AG04450 (cell line): Measurements from ENCODE around the gene ZNF699. TPM values are rescaled to one million over a fixed set of nuclear protein-coding genes. Genes with fewer than 3 reads are reported as not detected.
A peak's percentile ranks its signal among the peaks of the same experiment; 100 is the strongest.
"Not testable (repeated sequence)": the region's sequence is repeated elsewhere in the genome, so short reads cannot be mapped to it uniquely, and the experiment has no call there.

Experiments
- CTCF ChIA-PET: fragments of 300-600, 350-600 bp; formaldehyde crosslinking; extraction: SDS; loops from one replicate; lab custom pipeline; 2022; ENCODE audit warnings: antibody characterized with exemption, inconsistent platforms; lab: Charles Lee
- POLR2A ChIA-PET: fragments of 350-600 bp; formaldehyde crosslinking; extraction: SDS; loops from one replicate; lab custom pipeline; 2021; ENCODE audit warnings: antibody characterized with exemption, inconsistent platforms; lab: Yijun Ruan, JAX
- DNase-seq: peaks from one replicate; pipeline ENCODE4 v3.0.0-alpha.2; 2011; ENCODE audit warnings: low read depth, low spot score
- H3K27ac ChIP-seq: one replicate; pipeline ENCODE4 v1.5.1; 2012; ENCODE audit warnings: low read depth, low read length, control low read depth
- H3K27me3 ChIP-seq: one replicate; pipeline ENCODE4 v1.6.0; 2012; ENCODE audit warnings: low read length; ENCODE audit not compliant: control insufficient read depth, insufficient read depth
- H3K4me3 ChIP-seq: 2 replicates; pipeline ENCODE4 v1.5.1; 2011; ENCODE audit warnings: mild to moderate bottlenecking, low read depth, low read length, control low read depth
- H3K9me3 ChIP-seq: 2 replicates; pipeline ENCODE4 v1.5.1; 2012; ENCODE audit warnings: low read length; ENCODE audit not compliant: control insufficient read depth, insufficient read depth
- polyA plus RNA-seq: library from polyadenylated mRNA; depleted of rRNA; stranded (reverse); fragments of >200 nt; gene quantifications from 2 replicates; pipeline ENCODE4 v1.2.3, GENCODE V29; 2011
- TF ChIP-seq, protein P1 (sequence below): IDR thresholded peaks from 2 replicates; pipeline ENCODE4 v1.5.1; 2011; ENCODE audit warnings: low read depth, low read length, control low read depth, inconsistent platforms

Gene ZNF699
- polyA plus RNA-seq, 1 experiment = 3.2 TPM

DNA sequence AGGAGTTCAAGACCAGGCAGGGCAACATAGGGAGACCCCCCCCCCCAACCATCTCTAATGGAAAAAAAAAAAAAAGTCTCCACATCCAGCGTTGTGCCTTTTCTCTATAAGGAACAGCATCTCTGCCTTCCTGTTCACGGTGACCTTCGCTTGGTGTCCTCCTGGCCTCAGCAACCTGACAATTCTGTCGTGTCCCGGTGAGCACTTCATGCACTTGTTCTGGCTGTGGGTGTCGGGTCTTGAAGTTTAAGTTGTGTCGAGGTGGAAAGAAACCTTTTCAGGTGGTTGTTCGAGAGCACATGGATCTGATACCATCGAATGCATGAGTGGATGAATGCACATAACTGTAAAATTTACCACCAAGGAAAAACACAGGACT, 14.9 kb upstream of the ZNF699 start:
- TF ChIP-seq, protein P1, sequence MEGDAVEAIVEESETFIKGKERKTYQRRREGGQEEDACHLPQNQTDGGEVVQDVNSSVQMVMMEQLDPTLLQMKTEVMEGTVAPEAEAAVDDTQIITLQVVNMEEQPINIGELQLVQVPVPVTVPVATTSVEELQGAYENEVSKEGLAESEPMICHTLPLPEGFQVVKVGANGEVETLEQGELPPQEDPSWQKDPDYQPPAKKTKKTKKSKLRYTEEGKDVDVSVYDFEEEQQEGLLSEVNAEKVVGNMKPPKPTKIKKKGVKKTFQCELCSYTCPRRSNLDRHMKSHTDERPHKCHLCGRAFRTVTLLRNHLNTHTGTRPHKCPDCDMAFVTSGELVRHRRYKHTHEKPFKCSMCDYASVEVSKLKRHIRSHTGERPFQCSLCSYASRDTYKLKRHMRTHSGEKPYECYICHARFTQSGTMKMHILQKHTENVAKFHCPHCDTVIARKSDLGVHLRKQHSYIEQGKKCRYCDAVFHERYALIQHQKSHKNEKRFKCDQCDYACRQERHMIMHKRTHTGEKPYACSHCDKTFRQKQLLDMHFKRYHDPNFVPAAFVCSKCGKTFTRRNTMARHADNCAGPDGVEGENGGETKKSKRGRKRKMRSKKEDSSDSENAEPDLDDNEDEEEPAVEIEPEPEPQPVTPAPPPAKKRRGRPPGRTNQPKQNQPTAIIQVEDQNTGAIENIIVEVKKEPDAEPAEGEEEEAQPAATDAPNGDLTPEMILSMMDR = no peak
- H3K9me3 ChIP-seq = peaks cover 56% of the 10 kb centered on the region
- H3K4me3 ChIP-seq = peak overlapping the region; percentile 77
- no peaks in the 10 kb centered on the region for H3K27me3 ChIP-seq
- DNase-seq = no peak
- POLR2A ChIA-PET = no interaction called here
- peak overlapping the region; percentile 91 for H3K27ac ChIP-seq
- CTCF ChIA-PET = interaction anchor here (0.5 to 0.8 kb wide), 2 partner anchors 17 to 182 kb away, joined by 3 to 4 read pairs; no protein-coding TSS in a partner anchor

DNA sequence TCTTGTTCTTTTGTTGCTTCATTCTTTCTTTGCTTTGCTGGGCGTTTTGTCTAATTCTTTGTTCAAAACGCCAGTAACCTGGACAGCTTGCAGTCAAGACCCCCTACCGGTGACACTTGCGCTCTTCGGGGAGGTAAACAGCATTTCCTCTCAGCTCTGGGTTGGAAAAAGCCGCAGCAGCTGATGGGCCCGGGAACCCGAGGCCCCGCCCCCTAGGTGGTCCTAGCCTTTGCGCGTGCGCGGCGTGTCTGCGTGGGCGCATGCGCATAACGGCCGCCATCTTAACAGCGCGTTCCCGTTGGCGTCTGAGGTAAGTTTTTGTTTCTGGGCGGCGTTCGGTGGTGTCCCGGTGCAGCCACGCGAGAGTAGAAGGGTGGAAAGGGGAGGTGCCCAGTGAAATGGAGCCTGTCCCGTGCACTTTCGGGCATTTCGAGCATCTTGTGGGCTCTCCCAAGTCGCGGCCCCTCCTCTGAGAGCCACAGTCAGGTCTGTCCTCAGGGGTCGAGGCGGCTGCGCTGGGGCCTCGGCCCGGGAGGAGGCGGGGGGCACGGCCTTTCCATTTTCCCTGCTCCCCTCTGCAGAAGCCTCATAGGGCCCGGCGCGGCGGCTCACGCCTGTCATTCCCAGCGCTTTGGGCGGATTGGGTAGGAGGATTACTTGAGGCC, 14.4 kb upstream of the ZNF699 start, which contains the start of gene ZNF559:
Gene ZNF559 (plus strand): TSS at position 261 of the 665 bp plus-strand sequence. CDS start 14,371 bp downstream, outside the sequence.
- POLR2A ChIA-PET = interaction anchor here (0.5 to 0.9 kb wide), 3 partner anchors 15 to 492 kb away, joined by 4 to 5 read pairs (median 4); partner anchors contain the start of genes MBD3L1, ZNF558 and ZNF699

DNA sequence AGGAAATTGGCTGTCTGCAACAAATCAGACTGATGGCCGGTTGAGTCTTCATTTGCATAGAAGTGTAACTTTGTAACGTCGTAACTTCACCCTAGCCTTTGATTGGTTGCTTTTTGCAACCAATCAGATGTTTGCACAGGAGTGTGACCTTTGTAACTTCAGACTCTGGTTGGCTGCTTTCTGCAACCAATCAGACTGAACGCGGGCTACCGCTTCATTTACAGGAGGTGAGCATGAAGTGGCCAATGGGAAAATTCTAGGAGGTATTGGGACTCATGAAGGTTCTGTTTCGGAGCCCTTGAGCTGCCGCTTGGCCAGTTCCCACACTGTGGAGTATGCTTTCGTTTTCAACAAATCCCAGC, 13.9 kb upstream of the ZNF699 start:
- Histone ChIP-seq H3K9me3 (peaks cover 52% of the 10 kb centered on the region), H3K27me3 (no peaks in the 10 kb centered on the region), H3K27ac (peak overlapping the region; percentile 86), H3K4me3 (peak overlapping the region; percentile 77)
- TF ChIP-seq, protein P1 = no peak
- ChIA-PET CTCF (interaction anchor here (0.8 to 1.6 kb wide), 3 partner anchors 11 to 16 kb away, joined by 3 to 10 read pairs (median 3); no protein-coding TSS in a partner anchor), POLR2A (interaction anchor here (0.5 to 0.9 kb wide), 3 partner anchors 14 to 491 kb away, joined by 4 to 5 read pairs (median 4); partner anchors contain the start of genes MBD3L1, ZNF558 and ZNF699)
- DNase-seq = peak; percentile 34

More for the DNA sequence above, 14.4 kb upstream of the ZNF699 start, which contains the start of gene ZNF559:
- TF ChIP-seq, protein P1 = peak; percentile 51
- Histone ChIP-seq H3K27ac (peak within 1 kb of the TSS; percentile 91), H3K4me3 (peak within 1 kb of the TSS; percentile 77), H3K9me3 (peaks cover 54% of the 10 kb centered on the region), H3K27me3 (no peaks in the 10 kb centered on the region)
- CTCF ChIA-PET = interaction anchor here (0.5 to 1.6 kb wide), 4 partner anchors 12 to 182 kb away, joined by 3 to 10 read pairs (median 4); no protein-coding TSS in a partner anchor
- DNase-seq = peak; percentile 90

DNA sequence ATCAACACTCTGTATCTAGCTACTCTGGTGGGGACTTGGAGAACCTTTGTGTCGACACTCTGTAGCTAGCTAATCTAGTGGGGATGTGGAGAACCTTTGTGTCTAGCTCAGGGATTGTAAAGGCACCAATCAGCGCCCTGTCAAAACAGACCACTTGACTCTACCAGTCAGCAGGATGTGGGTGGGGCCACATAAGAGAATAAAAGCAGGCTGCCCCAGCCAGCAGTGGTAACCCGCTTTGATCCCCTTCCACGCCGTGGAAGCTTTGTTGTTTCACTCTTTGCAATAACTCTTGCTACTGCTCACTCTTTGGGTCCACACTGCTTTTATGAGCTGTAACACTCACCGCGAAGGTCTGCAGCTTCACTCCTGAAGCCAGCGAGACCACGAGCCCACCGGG, 12.6 kb upstream of the ZNF699 start:
- POLR2A ChIA-PET, H3K27me3 ChIP-seq, H3K27ac ChIP-seq, DNase-seq, H3K4me3 ChIP-seq: not testable (repeated sequence)
- peaks cover 47% of the 10 kb centered on the region for H3K9me3 ChIP-seq
- CTCF ChIA-PET = interaction anchor here (0.6 kb wide), 1 partner anchor 264 kb away, joined by 7 read pairs; no protein-coding TSS in a partner anchor

DNA sequence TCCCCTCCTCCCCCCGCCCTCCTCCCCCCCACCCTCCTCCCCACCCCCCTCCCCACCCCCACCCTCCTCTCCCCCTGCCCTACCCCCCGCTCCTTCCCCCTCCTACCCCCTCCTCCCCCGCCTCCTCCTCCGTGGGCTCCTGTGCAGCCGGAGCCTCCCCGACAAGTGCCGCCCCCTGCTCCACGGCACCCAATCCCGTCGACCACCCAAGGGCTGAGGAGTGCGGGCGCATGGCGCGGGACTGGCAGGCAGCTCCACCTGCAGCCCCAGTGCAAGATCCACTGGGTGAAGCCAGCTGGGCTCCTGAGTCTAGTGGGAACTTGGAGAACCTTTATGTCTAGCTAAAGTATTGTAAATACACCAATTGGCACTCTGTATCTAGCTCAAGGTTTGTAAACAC, 12.1 kb upstream of the ZNF699 start:
- CTCF ChIA-PET = interaction anchor here (0.6 kb wide), 1 partner anchor 264 kb away, joined by 7 read pairs; no protein-coding TSS in a partner anchor
- H3K4me3 ChIP-seq, H3K27ac ChIP-seq, H3K27me3 ChIP-seq, DNase-seq, POLR2A ChIA-PET: not testable (repeated sequence)
- H3K9me3 ChIP-seq = peaks cover 42% of the 10 kb centered on the region

DNA sequence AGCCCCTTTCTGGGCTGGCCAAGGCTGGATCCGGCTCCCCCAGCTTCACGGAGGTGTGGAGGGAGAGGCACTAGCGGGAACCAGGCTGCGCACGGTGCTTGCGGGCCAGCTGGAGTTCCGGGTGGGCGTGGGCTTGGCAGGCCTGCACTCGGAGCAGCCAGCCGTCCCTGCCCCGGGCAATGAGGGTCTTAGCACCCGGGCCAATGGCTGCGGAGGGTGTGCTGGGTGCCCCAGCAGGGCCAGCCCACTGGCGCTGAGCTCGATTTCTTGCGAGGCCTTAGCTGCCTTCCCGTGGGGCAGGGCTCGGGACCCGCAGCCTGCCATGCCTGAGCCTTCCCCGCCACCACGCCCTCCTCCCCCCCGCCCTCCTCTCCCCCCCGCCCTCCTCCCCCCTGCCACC, 11.7 kb upstream of the ZNF699 start:
- no peak for DNase-seq
- POLR2A ChIA-PET = no interaction called here
- peaks cover 42% of the 10 kb centered on the region for H3K9me3 ChIP-seq
- CTCF ChIA-PET = no interaction called here
- TF ChIP-seq, protein P1 = no peak
- no peak overlapping the region for H3K27ac ChIP-seq
- no peak overlapping the region for H3K4me3 ChIP-seq
- no peaks in the 10 kb centered on the region for H3K27me3 ChIP-seq
